ENCODE data around the gene SAA1.
"Not testable (repeated sequence)": the region's sequence is repeated elsewhere in the genome, so short reads cannot be mapped to it uniquely, and the experiment has no call there.

Gene SAA1

DNA sequence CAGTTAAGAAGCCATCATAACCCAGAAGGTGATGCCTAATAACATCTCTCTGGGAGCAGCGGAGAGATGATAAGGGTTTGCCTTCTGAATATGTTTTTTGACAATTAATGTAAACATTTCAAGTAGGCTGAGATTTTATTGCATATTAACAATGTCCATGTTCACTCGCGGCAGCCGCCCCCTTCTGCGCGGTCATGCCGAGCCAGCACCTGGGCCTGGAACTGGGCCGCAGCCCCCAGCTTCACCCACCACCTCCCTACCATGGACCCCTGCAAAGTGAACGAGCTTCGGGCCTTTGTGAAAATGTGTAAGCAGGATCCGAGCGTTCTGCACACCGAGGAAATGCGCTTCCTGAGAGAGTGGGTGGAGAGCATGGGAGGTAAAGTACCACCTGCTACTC is 4.3 kb upstream of the SAA1 start:
- TF ChIP-seq CTCF (conservative IDR thresholded peaks at IDR 0.05; ENCODE audit: low read depth, low read length): no peak
- DNase-seq (ENCODE audit: low read depth): no peak
- H3K4me3 ChIP-seq (ENCODE audit: low read length): no peak overlapping the region

- DNase-seq (ENCODE audit: low read depth); H3K4me3 ChIP-seq (ENCODE audit: low read length): not testable (repeated sequence)
These were observed 3.2 kb upstream of the SAA1 start for GRCh38 chr11:18262681-18263350.

DNA sequence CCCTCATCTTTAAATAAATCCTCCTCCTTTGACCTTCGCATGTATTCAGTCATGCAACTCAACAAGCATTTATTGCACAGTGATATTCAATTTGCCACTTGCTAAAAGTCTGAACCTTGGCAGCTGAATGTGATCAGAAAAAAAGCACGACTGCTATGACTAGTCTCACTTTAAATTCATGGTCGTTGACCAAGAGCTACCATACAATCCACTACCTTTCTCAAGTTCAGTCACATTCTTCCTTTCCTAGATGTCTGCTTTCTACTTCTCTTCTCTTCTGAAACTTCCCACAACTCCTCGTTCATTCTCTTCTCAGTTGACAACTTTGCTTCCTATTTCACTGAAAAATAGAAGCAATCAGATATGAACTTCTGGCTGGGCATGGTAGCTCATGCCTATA is 2.0 kb upstream of the SAA1 start:
- no peak overlapping the region for H3K4me3 ChIP-seq (ENCODE audit: low read length)
- no peak for DNase-seq (ENCODE audit: low read depth)
- no peak for TF ChIP-seq CTCF (conservative IDR thresholded peaks at IDR 0.05; ENCODE audit: low read depth, low read length)

GRCh38 chr11:18264677-18265555 is 1.1 kb upstream of the SAA1 start:
- no peak for DNase-seq (ENCODE audit: low read depth)
- no peak for TF ChIP-seq CTCF (conservative IDR thresholded peaks at IDR 0.05; ENCODE audit: low read depth, low read length)
- no peak overlapping the region for H3K4me3 ChIP-seq (ENCODE audit: low read length)

- DNase-seq (ENCODE audit: low read depth): not testable (repeated sequence)
These were observed 1.5 kb downstream of the SAA1 start for GRCh38 chr11:18267335-18268133.

DNA sequence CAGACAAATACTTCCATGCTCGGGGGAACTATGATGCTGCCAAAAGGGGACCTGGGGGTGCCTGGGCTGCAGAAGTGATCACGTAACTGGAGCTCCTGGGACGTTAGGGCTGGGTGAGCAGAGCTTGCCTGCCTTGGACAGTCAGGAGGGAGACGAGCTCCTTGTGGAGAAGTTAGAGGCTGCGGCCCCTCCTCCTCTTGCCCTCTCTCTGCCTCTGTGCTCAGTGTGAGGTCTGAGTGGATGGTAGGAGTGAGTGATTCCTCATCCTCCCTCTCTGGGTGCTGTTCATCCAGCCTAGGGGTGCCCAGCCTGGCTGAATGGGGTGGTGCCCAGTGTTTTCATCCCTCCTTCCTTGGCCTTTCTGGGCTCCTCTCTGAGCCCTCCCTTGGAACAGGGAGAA is 3.2 kb downstream of the SAA1 start:
- H3K4me3 ChIP-seq (ENCODE audit: low read length); DNase-seq (ENCODE audit: low read depth): not testable (repeated sequence)

More at GRCh38 chr11:18267335-18268133, 1.5 kb downstream of the SAA1 start:
- not testable (repeated sequence) for H3K4me3 ChIP-seq (ENCODE audit: low read length)

DNA sequence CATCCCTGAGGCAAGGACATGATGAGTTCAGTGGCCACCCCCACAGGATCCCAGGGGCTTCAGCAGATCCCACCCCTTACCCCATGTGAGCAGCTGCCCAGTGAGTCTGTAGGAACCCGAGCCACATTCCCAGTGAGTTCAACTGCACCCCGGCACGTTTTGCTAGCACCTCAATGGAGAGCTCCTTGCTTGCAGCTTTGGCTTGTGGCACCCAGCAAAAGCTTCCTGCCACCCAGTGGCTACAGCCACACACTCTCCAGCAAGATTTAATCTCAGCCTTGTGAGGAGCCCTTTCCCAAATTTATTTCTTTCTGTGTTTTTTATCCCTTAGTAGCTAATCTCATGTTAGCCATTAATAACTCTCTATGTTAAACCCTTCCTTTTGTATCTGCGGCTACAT is 4.0 kb downstream of the SAA1 start:
- no peak for TF ChIP-seq CTCF (conservative IDR thresholded peaks at IDR 0.05; ENCODE audit: low read depth, low read length)
- no peak for DNase-seq (ENCODE audit: low read depth)
- H3K4me3 ChIP-seq (ENCODE audit: low read length): no peak overlapping the region

DNA sequence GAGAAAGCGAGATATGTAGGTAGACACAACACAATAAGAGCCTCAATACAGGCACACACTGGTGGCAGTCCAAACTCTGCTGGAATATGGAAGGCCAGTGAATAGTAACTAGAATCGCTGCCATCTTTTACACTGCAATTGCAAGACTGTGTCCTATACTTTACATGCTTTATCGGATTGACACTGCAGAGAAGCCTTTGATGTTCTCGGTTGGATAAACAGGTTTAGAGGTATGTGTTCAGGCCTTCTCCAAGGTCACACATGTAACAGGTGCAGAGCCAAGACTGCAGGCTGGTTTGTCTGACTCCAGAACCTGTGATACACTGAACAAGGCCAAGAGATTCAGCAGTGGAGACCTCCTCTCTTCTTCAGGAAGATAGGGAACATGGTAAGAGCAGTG is 5.1 kb downstream of the SAA1 start:
- DNase-seq (ENCODE audit: low read depth): no peak
- no peak overlapping the region for H3K4me3 ChIP-seq (ENCODE audit: low read length)
- no peak for TF ChIP-seq CTCF (conservative IDR thresholded peaks at IDR 0.05; ENCODE audit: low read depth, low read length)

Measured in retinal pigment epithelial cell (primary cell).